Measurements from ENCODE around the gene SLC5A12. TPM values are rescaled to one million over a fixed set of nuclear protein-coding genes. Genes with fewer than 3 reads are reported as not detected.
A peak's percentile ranks its signal among the peaks of the same experiment; 100 is the strongest.

The SLC5A12 gene
- polyA plus RNA-seq, 1 donor (not counting 4 experiments of a cell fraction or from before 2014, with no cell fraction given): not detected

- peak overlapping the region; percentile 56 for H3K4me2 ChIP-seq (ENCODE audit: control insufficient read depth, extremely low read depth, insufficient read depth, low read depth, low read length)
- H3K4me1 ChIP-seq (ENCODE audit: control insufficient read depth, extremely low read depth, insufficient read depth, low read length): peaks cover 22% of the 10 kb centered on the region
- H3K9ac ChIP-seq (ENCODE audit: control insufficient read depth, extremely low read depth, insufficient read depth, low read length): peak overlapping the region; percentile 6
- no peaks in the 10 kb centered on the region for H3K9me3 ChIP-seq (ENCODE audit: control insufficient read depth, low read depth, low read length)
- no peak overlapping the region for H3K4me3 ChIP-seq (ENCODE audit: control insufficient read depth in 2 of 3, extremely low read depth in 1 of 3, insufficient read depth in 2 of 3, low read depth in 1 of 3, low read length in 3 of 3)
- FAIRE-seq (no peak), DNase-seq (ENCODE audit: low read depth, low spot score) (no peak)
- H3K27me3 ChIP-seq (ENCODE audit: control insufficient read depth, extremely low read depth, insufficient read depth, low read length): no peaks in the 10 kb centered on the region
- TF ChIP-seq EZH2 (IDR thresholded peaks at IDR 0.05; ENCODE audit: low read length): no peak
- TF ChIP-seq, protein P1, sequence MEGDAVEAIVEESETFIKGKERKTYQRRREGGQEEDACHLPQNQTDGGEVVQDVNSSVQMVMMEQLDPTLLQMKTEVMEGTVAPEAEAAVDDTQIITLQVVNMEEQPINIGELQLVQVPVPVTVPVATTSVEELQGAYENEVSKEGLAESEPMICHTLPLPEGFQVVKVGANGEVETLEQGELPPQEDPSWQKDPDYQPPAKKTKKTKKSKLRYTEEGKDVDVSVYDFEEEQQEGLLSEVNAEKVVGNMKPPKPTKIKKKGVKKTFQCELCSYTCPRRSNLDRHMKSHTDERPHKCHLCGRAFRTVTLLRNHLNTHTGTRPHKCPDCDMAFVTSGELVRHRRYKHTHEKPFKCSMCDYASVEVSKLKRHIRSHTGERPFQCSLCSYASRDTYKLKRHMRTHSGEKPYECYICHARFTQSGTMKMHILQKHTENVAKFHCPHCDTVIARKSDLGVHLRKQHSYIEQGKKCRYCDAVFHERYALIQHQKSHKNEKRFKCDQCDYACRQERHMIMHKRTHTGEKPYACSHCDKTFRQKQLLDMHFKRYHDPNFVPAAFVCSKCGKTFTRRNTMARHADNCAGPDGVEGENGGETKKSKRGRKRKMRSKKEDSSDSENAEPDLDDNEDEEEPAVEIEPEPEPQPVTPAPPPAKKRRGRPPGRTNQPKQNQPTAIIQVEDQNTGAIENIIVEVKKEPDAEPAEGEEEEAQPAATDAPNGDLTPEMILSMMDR (optimal IDR thresholded peaks at IDR 0.05 in 1 of 3, IDR thresholded peaks at IDR 0.05 in 1 of 3, conservative IDR thresholded peaks at IDR 0.05 in 1 of 3; ENCODE audit: extremely low read depth in 1 of 3, insufficient read depth in 2 of 3, low read length in 3 of 3): no peak
- H3K9me1 ChIP-seq (ENCODE audit: control insufficient read depth, extremely low read depth, insufficient read depth, low read length): no peaks in the 10 kb centered on the region
- no peaks in the 10 kb centered on the region for H3K79me2 ChIP-seq (ENCODE audit: control insufficient read depth, insufficient read depth, low read length)
- no peaks in the 10 kb centered on the region for H3K36me3 ChIP-seq (ENCODE audit: control insufficient read depth in 2 of 2, extremely low read depth in 1 of 2, insufficient read depth in 2 of 2, low read length in 2 of 2)
- peak overlapping the region; percentile 23 for H2AFZ ChIP-seq (ENCODE audit: control insufficient read depth, low read length)
- no peaks in the 10 kb centered on the region for H4K20me1 ChIP-seq (ENCODE audit: control insufficient read depth, extremely low read depth, insufficient read depth, low read length)
- H3K27ac ChIP-seq (ENCODE audit: control insufficient read depth, insufficient read depth, low read length): peak overlapping the region; percentile 91
- dilution Hi-C loops (cut with MboI; ENCODE audit: extremely low pct_ligation_motif_present, low sequenced_read_pairs): no loop called here
Measured at GRCh38 chr11:26677566-26677965, 44.3 kb downstream of the SLC5A12 start.

- dilution Hi-C loops (cut with MboI; ENCODE audit: extremely low pct_ligation_motif_present, low sequenced_read_pairs): no loop called here
- no peak for DNase-seq (ENCODE audit: low read depth, low spot score)
- TF ChIP-seq, protein P1 (optimal IDR thresholded peaks at IDR 0.05 in 1 of 3, IDR thresholded peaks at IDR 0.05 in 1 of 3, conservative IDR thresholded peaks at IDR 0.05 in 1 of 3; ENCODE audit: extremely low read depth in 1 of 3, insufficient read depth in 2 of 3, low read length in 3 of 3): no peak
- no peak for TF ChIP-seq EZH2 (IDR thresholded peaks at IDR 0.05; ENCODE audit: low read length)
- Histone ChIP-seq H3K9me1 (ENCODE audit: control insufficient read depth, extremely low read depth, insufficient read depth, low read length) (no peaks in the 10 kb centered on the region), H4K20me1 (ENCODE audit: control insufficient read depth, extremely low read depth, insufficient read depth, low read length) (no peaks in the 10 kb centered on the region), H3K27ac (ENCODE audit: control insufficient read depth, insufficient read depth, low read length) (peak overlapping the region; percentile 91), H3K9ac (ENCODE audit: control insufficient read depth, extremely low read depth, insufficient read depth, low read length) (peak overlapping the region; percentile 6), H3K4me3 (ENCODE audit: control insufficient read depth in 2 of 3, extremely low read depth in 1 of 3, insufficient read depth in 2 of 3, low read depth in 1 of 3, low read length in 3 of 3) (no peak overlapping the region), H3K36me3 (ENCODE audit: control insufficient read depth in 2 of 2, extremely low read depth in 1 of 2, insufficient read depth in 2 of 2, low read length in 2 of 2) (no peaks in the 10 kb centered on the region), H3K4me1 (ENCODE audit: control insufficient read depth, extremely low read depth, insufficient read depth, low read length) (peaks cover 22% of the 10 kb centered on the region), H2AFZ (ENCODE audit: control insufficient read depth, low read length) (peak overlapping the region; percentile 27), H3K4me2 (ENCODE audit: control insufficient read depth, extremely low read depth, insufficient read depth, low read depth, low read length) (peak overlapping the region; percentile 56), H3K79me2 (ENCODE audit: control insufficient read depth, insufficient read depth, low read length) (no peaks in the 10 kb centered on the region), H3K9me3 (ENCODE audit: control insufficient read depth, low read depth, low read length) (no peaks in the 10 kb centered on the region), H3K27me3 (ENCODE audit: control insufficient read depth, extremely low read depth, insufficient read depth, low read length) (no peaks in the 10 kb centered on the region)
- no peak for FAIRE-seq
Measured at GRCh38 chr11:26676641-26677040, 45.2 kb downstream of the SLC5A12 start.
